ENCODE data around the gene FOSL1.

DNA sequence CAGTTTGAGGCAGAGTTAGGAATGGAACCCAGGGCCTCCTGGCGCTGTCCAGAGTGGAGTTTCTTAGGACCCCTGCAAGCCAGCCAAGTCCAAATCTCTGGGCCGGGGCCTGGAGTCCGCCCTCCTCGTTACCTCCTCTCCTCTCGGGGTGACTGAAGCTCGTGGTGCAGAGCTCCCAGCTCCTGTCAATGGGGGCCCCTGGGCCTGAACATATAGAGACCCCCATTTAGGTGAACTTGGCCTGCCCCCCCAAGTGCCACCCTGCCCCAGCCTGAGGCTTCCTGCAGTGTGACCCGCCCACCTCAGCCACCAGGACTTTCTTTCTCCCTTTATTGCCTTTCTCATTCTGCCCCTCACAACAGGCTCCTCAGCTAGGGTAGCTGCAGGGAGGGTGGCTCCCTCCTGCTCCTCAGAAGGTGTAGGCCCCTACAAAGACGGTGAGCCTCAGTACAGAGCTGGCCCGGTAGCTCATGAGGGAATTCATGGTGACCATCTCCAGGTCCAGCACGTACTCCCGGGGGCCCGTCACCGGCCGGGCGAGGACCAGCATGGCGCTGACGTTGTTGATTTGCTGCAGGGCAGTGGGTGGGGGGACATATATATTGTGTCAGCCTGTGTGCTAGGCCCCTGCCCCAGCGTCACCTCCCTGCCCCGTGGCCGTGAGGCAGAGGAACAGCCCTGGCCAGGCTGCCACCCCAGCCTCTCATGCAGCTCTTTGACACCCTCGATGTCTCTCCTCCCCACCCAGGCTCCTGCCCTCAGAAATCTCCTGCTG lies 33.5 kb downstream of the FOSL1 start:
- TF ChIP-seq, protein P1, sequence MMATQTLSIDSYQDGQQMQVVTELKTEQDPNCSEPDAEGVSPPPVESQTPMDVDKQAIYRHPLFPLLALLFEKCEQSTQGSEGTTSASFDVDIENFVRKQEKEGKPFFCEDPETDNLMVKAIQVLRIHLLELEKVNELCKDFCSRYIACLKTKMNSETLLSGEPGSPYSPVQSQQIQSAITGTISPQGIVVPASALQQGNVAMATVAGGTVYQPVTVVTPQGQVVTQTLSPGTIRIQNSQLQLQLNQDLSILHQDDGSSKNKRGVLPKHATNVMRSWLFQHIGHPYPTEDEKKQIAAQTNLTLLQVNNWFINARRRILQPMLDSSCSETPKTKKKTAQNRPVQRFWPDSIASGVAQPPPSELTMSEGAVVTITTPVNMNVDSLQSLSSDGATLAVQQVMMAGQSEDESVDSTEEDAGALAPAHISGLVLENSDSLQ (IDR thresholded peaks at IDR 0.05) = no peak
- TF ChIP-seq ELF4 (IDR thresholded peaks at IDR 0.05) (no peak), SP1 (IDR thresholded peaks at IDR 0.05) (no peak), BHLHE40 (IDR thresholded peaks at IDR 0.05; ENCODE audit: borderline replicate concordance) (no peak), FOXA1 (IDR thresholded peaks at IDR 0.05) (no peak), FOXM1 (IDR thresholded peaks at IDR 0.05; ENCODE audit: borderline replicate concordance) (no peak), ARNT (IDR thresholded peaks at IDR 0.05) (no peak), ZNF384 (IDR thresholded peaks at IDR 0.05) (no peak), LEF1 (IDR thresholded peaks at IDR 0.05; ENCODE audit: borderline replicate concordance) (no peak), TARDBP (IDR thresholded peaks at IDR 0.05) (no peak)
